Muscle layer of colon (tissue), 2 donors: ENCODE results near the gene NT5M.

Experiments
- H3K27ac ChIP-seq: one replicate; pipeline ENCODE4 v1.7.0; 2013; ENCODE audit warnings: low read depth, mild to moderate bottlenecking, low read length, moderate library complexity
- H3K27me3 ChIP-seq, 2 donors: one replicate each; pipeline ENCODE4 v1.7.0; 2013; ENCODE audit warnings: low read length in 2 of 2, mild to moderate bottlenecking in 2 of 2; ENCODE audit not compliant: insufficient read depth in 2 of 2, control insufficient read depth in 1 of 2
- H3K36me3 ChIP-seq: one replicate; pipeline ENCODE4 v1.7.0; 2013; ENCODE audit warnings: mild to moderate bottlenecking, low read length; ENCODE audit not compliant: insufficient read depth
- H3K4me1 ChIP-seq: one replicate; pipeline ENCODE4 v1.7.0; 2013; ENCODE audit warnings: mild to moderate bottlenecking, low read length; ENCODE audit not compliant: insufficient read depth
- H3K4me3 ChIP-seq, 2 donors: one replicate each; pipeline ENCODE4 v1.7.0; 2013; ENCODE audit warnings: low read length in 2 of 2, low read depth in 1 of 2, mild to moderate bottlenecking in 1 of 2, moderate library complexity in 1 of 2
- H3K9ac ChIP-seq: one replicate; pipeline ENCODE4 v1.7.0; 2013; ENCODE audit warnings: low read length
- H3K9me3 ChIP-seq: one replicate; pipeline ENCODE4 v1.7.0; 2013; ENCODE audit warnings: mild to moderate bottlenecking, low read length
- donor health status: abdominal sarcoma.
- donor health status: Adenocarcinoma of cecum.

Gene NT5M

GRCh38 chr17:17345686-17346427, 42.7 kb downstream of the NT5M start:
- no peak overlapping the region for H3K9ac ChIP-seq
- H3K36me3 ChIP-seq = no peaks in the 10 kb centered on the region
- no peak overlapping the region for H3K27ac ChIP-seq
- H3K4me1 ChIP-seq = no peaks in the 10 kb centered on the region
- H3K27me3 ChIP-seq = peaks cover 0 to 1% of the 10 kb centered on the region in 2 donors
- H3K9me3 ChIP-seq = no peaks in the 10 kb centered on the region
- no peak overlapping the region for H3K4me3 ChIP-seq

GRCh38 chr17:17346428-17347233, 43.5 kb downstream of the NT5M start:
- Histone ChIP-seq H3K27me3 (peaks cover 0 to 8% of the 10 kb centered on the region in 2 donors), H3K4me1 (no peaks in the 10 kb centered on the region), H3K36me3 (no peaks in the 10 kb centered on the region), H3K27ac (no peak overlapping the region), H3K9me3 (no peaks in the 10 kb centered on the region), H3K4me3 (no peak overlapping the region), H3K9ac (no peak overlapping the region)

- Histone ChIP-seq H3K4me1 (no peaks in the 10 kb centered on the region), H3K4me3 (no peak overlapping the region), H3K9me3 (no peaks in the 10 kb centered on the region), H3K36me3 (no peaks in the 10 kb centered on the region), H3K27me3 (peaks cover 0 to 8% of the 10 kb centered on the region in 2 donors), H3K27ac (no peak overlapping the region), H3K9ac (no peak overlapping the region)
These were observed 44.2 kb downstream of the NT5M start for GRCh38 chr17:17347234-17347955.

DNA sequence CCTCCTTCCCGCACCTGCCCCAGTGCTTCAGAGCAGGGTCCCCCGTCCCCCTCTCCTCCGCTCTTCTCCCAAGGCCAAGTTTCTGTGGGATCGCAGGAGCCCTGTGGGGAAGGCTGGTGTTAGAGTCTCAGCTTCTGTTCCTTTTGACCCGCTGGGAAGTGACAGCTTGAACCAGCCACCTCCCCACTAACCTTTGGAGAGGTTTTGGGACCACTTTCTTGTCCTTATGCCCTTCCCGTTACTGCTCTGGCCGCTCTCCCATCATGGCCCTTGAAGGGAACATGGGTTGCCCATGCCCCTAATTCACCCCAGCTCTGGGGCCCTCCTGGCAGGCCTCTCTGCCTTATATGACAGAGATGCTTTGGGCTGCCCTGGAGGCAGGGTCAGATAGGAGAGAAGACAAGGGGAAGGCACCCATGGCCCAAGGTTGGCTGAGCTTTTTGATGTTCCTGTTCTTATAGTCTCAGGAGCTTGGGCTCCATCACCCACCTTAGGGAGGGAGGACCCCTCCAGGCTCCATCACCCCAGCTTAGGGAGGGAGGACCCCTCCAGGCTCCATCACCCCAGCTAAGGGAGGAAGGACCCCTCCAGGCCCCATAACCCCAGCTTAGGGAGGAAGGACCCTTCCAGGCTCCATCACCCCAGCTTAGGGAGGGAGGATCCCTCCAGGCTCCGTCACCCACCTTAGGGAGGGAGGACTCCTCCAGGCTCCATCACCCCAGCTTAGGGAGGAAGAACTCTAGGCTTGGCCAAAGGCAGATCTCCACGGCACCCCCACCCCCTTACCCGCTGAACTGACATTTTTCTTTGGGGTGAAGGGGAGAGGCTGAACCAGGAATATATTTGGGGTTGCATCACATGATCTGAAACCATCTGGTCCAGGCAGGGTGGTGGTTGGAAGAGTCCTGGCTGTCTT, 45.0 kb downstream of the NT5M start:
- Histone ChIP-seq H3K4me3 (no peak overlapping the region), H3K4me1 (no peaks in the 10 kb centered on the region), H3K9me3 (no peaks in the 10 kb centered on the region), H3K36me3 (no peaks in the 10 kb centered on the region), H3K9ac (no peak overlapping the region), H3K27me3 (peaks cover 0 to 8% of the 10 kb centered on the region in 2 donors), H3K27ac (no peak overlapping the region)

- H3K4me1 ChIP-seq = no peaks in the 10 kb centered on the region
- H3K9ac ChIP-seq = no peak overlapping the region
- no peak overlapping the region for H3K27ac ChIP-seq
These were observed 45.9 kb downstream of the NT5M start for GRCh38 chr17:17348872-17349723.

GRCh38 chr17:17349724-17350106, 46.5 kb downstream of the NT5M start:
- H3K27ac ChIP-seq = no peak overlapping the region
- no peak overlapping the region for H3K4me3 ChIP-seq
- H3K36me3 ChIP-seq = no peaks in the 10 kb centered on the region

More at GRCh38 chr17:17348872-17349723, 45.9 kb downstream of the NT5M start:
- no peak overlapping the region for H3K4me3 ChIP-seq
- H3K27me3 ChIP-seq = peaks cover 0 to 8% of the 10 kb centered on the region in 2 donors
- no peaks in the 10 kb centered on the region for H3K36me3 ChIP-seq
- no peaks in the 10 kb centered on the region for H3K9me3 ChIP-seq

GRCh38 chr17:17350491-17351355, 47.5 kb downstream of the NT5M start:
- no peak overlapping the region for H3K27ac ChIP-seq
- peaks cover 6% of the 10 kb centered on the region for H3K4me1 ChIP-seq
- no peak overlapping the region for H3K9ac ChIP-seq
- H3K4me3 ChIP-seq = no peak overlapping the region
- peaks cover 0 to 8% of the 10 kb centered on the region in 2 donors for H3K27me3 ChIP-seq
- H3K36me3 ChIP-seq = no peaks in the 10 kb centered on the region
- H3K9me3 ChIP-seq = no peaks in the 10 kb centered on the region

More at GRCh38 chr17:17349724-17350106, 46.5 kb downstream of the NT5M start:
- H3K9me3 ChIP-seq = no peaks in the 10 kb centered on the region
- H3K9ac ChIP-seq = no peak overlapping the region
- H3K27me3 ChIP-seq = peaks cover 0 to 8% of the 10 kb centered on the region in 2 donors
- H3K4me1 ChIP-seq = peaks cover under 1% of the 10 kb centered on the region

DNA sequence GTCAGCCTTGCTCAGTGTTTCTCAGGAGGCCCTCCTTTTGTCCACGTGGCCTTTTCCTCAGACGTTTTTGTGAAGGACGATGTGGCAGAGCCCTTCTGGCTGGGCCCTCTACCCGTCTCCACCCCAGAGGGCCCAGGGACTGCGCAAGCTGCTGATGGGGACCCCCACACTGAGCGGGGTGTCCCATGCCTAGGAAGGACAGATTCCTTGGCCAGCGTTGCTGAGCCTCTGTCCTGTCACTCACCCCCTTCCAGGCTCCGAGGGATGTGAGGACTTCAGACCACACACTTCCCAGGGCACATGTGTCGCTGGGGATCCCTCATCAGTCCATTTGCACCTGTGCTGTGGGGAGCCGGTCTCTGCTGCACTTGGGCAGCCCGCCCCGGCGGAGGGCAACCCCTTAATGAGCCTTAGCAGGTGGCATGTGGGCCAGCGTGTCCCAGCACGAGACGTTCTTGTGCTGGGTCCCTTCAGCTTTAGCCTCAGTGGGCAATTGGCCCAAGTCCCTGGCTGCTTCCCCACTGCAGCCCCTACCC, 48.3 kb downstream of the NT5M start:
- peaks cover 6% of the 10 kb centered on the region for H3K4me1 ChIP-seq
- no peak overlapping the region for H3K27ac ChIP-seq
- H3K36me3 ChIP-seq = no peaks in the 10 kb centered on the region
- no peak overlapping the region for H3K4me3 ChIP-seq
- no peaks in the 10 kb centered on the region for H3K9me3 ChIP-seq
- no peak overlapping the region for H3K9ac ChIP-seq
- H3K27me3 ChIP-seq = peaks cover 0 to 8% of the 10 kb centered on the region in 2 donors

GRCh38 chr17:17351901-17352781, 49.0 kb downstream of the NT5M start:
- Histone ChIP-seq H3K36me3 (no peaks in the 10 kb centered on the region), H3K9ac (no peak overlapping the region), H3K27ac (no peak overlapping the region), H3K9me3 (no peaks in the 10 kb centered on the region), H3K27me3 (peaks cover 0 to 8% of the 10 kb centered on the region in 2 donors), H3K4me1 (peaks cover 6% of the 10 kb centered on the region), H3K4me3 (no peak overlapping the region)
